Fibroblast of peridontal ligament (primary cell): Measurements from ENCODE around the gene LDLRAD3.
"Not testable (repeated sequence)": the region's sequence is repeated elsewhere in the genome, so short reads cannot be mapped to it uniquely, and the experiment has no call there.

ENCODE experiments used
- DNase-seq: peaks from one replicate; pipeline ENCODE4 v3.0.0-alpha.2; 2010; ENCODE audit errors: extremely low read depth

The LDLRAD3 gene

GRCh38 chr11:35992548-35992947 is 48.7 kb downstream of the LDLRAD3 start:
- no peak for DNase-seq

- no peak for DNase-seq
Observed at GRCh38 chr11:35994421-35994820, 50.6 kb downstream of the LDLRAD3 start.

GRCh38 chr11:35995681-35996271 is 51.9 kb downstream of the LDLRAD3 start:
- no peak for DNase-seq

GRCh38 chr11:35997902-35998520 is 54.1 kb downstream of the LDLRAD3 start:
- DNase-seq = no peak

- no peak for DNase-seq
Observed at GRCh38 chr11:35998634-35999033, 54.8 kb downstream of the LDLRAD3 start.

GRCh38 chr11:36000616-36001190 is 56.8 kb downstream of the LDLRAD3 start:
- no peak for DNase-seq

GRCh38 chr11:36002196-36002595 is 58.3 kb downstream of the LDLRAD3 start:
- no peak for DNase-seq

- DNase-seq = no peak
Observed at GRCh38 chr11:36002796-36003195, 58.9 kb downstream of the LDLRAD3 start.

GRCh38 chr11:36006556-36006955 is 62.7 kb downstream of the LDLRAD3 start:
- DNase-seq = no peak

GRCh38 chr11:36007127-36007655 is 63.3 kb downstream of the LDLRAD3 start:
- no peak for DNase-seq

- DNase-seq = peak; percentile 55
Observed at GRCh38 chr11:36008584-36008983, 64.7 kb downstream of the LDLRAD3 start.

- DNase-seq = peak; percentile 71
Observed at GRCh38 chr11:36009473-36009872, 65.6 kb downstream of the LDLRAD3 start.

GRCh38 chr11:36010010-36010740 is 66.3 kb downstream of the LDLRAD3 start:
- DNase-seq = peak; percentile 70

- no peak for DNase-seq
Observed at GRCh38 chr11:36011574-36011973, 67.7 kb downstream of the LDLRAD3 start.

GRCh38 chr11:36012455-36012854 is 68.6 kb downstream of the LDLRAD3 start:
- DNase-seq = no peak

- DNase-seq = no peak
Observed at GRCh38 chr11:36012979-36013378, 69.1 kb downstream of the LDLRAD3 start.

GRCh38 chr11:36013446-36013845 is 69.6 kb downstream of the LDLRAD3 start:
- DNase-seq = not testable (repeated sequence)

- DNase-seq = no peak
Observed at GRCh38 chr11:36013950-36014897, 70.4 kb downstream of the LDLRAD3 start.

- no peak for DNase-seq
Observed at GRCh38 chr11:36014898-36015665, 71.2 kb downstream of the LDLRAD3 start.

- DNase-seq = no peak
Observed at GRCh38 chr11:36015799-36016198, 71.9 kb downstream of the LDLRAD3 start.

- DNase-seq = peak; percentile 38
Observed at GRCh38 chr11:36016263-36016662, 72.4 kb downstream of the LDLRAD3 start.
